Psoas muscle (tissue), 8 donors: Measurements from ENCODE around the gene IER5. TPM values are rescaled to one million over a fixed set of nuclear protein-coding genes. Genes with fewer than 3 reads are reported as not detected.

Experiments used
- ATAC-seq, 4 donors: fragments of 200-7000 bp; cut with Tn5 transposase; one replicate each; pipeline ENCODE4 v1.9.1; 2020; ENCODE audit warnings: moderate library complexity in 3 of 4, mild to moderate bottlenecking in 2 of 4
- DNase-seq, 2 donors: peaks; one replicate each; pipeline ENCODE4 v3.0.0-alpha.2; 2020
- H3K27ac ChIP-seq: fragments of 200-600 bp; one replicate; pipeline ENCODE4 v1.8.0; 2022
- H3K27me3 ChIP-seq, 3 donors: fragments of 200-600 bp in 1 of 3; one replicate each; pipeline versions ENCODE4 v1.6.1 to v1.8.0; 2013 to 2022; ENCODE audit warnings: low read length in 2 of 3, mild to moderate bottlenecking in 2 of 3, moderate library complexity in 1 of 3; ENCODE audit not compliant: insufficient read depth in 3 of 3
- H3K36me3 ChIP-seq, 2 donors: fragments of 200-600 bp in 1 of 2; one replicate each; pipeline versions ENCODE4 v1.6.1 to v1.8.0; 2013 to 2022; ENCODE audit warnings: low read depth in 1 of 2, mild to moderate bottlenecking in 1 of 2, moderate library complexity in 1 of 2; ENCODE audit not compliant: insufficient read depth in 1 of 2
- H3K4me1 ChIP-seq: fragments of 200-600 bp; one replicate; pipeline ENCODE4 v1.8.0; 2022
- H3K4me3 ChIP-seq: fragments of 200-600 bp; one replicate; pipeline ENCODE4 v1.8.0; 2022; ENCODE audit warnings: mild to moderate bottlenecking
- H3K9me3 ChIP-seq: fragments of 200-600 bp; one replicate; pipeline ENCODE4 v1.8.0; 2022
- CTCF ChIP-seq: fragments of 200-600 bp; IDR thresholded peaks from one replicate; pipeline ENCODE4 v1.8.0; 2022; ENCODE audit warnings: antibody characterized with exemption
- WGBS, 3 donors: extraction: QIAGEN DNeasy Blood & Tissue Kit; methylation state at CpG; one replicate each; pipeline versions ENCODE4 v1.1.6 to v1.1.7; 2013; 5-methylcytosine and 5-hydroxymethylcytosine counted together
- intact Hi-C, 2 donors: fragments of 100-400 bp; cut with DNase I; formaldehyde crosslinking; loops; one replicate each; pipeline versions ENCODE4 v1.11.0 to v1.14.2; 2022
- polyA plus RNA-seq, 3 donors: library from polyadenylated mRNA; stranded (reverse); fragments of 200-250 nt; gene quantifications; one replicate each; pipeline ENCODE4 v1.2.3, GENCODE V29; 2013
- total RNA-seq, 4 donors: library from RNA; stranded (reverse); fragmentation: NEBNext Ultra II Directional in 2 of 4; extraction: Animal tissue kit (Norgen Biotek cat#: 25700) in 2 of 4; gene quantifications; one replicate each; pipeline versions ENCODE4 v1.2.1 to v1.2.4, GENCODE V29; 2021 to 2023
- donor health status: healthy with polysubstance abuse.
- donor health status: DM: no; HTN: no; CAD: no; lungs with moderate emphysema.
- donor health status: Bipolar disorder and iron deficiency.
- donor health status: healthy.
- donor health status: DM: yes; HTN: yes; CAD: no.
- donor health status: DM: no; HTN: no; CAD: no.
- donor health status: DM: no; HTN: no; CAD: no.
- donor health status: DM: yes; HTN: yes; CAD: no.

Gene IER5
- total and polyA plus RNA-seq, 7 donors = 19.9 to 110 (median 37.5) TPM

GRCh38 chr1:181127898-181128453 lies 39.5 kb downstream of the IER5 start:
- peaks cover 6% of the 10 kb centered on the region for H3K4me1 ChIP-seq
- no peak for DNase-seq
- no peak overlapping the region for H3K27ac ChIP-seq
- no peak for TF ChIP-seq CTCF
- intact Hi-C loops = no loop called here
- ATAC-seq = peak in 2 of 4 donors; percentile 23
- no peaks in the 10 kb centered on the region for H3K9me3 ChIP-seq
- whole genome bisulfite sequencing, 3 donors = 85 to 92% (median 92%) methylated on average over 5 of the region's 5 CpGs
- H3K4me3 ChIP-seq = no peak overlapping the region
- no peaks in the 10 kb centered on the region for H3K36me3 ChIP-seq
- no peaks in the 10 kb centered on the region for H3K27me3 ChIP-seq

- Histone ChIP-seq H3K4me1 (peaks cover 6% of the 10 kb centered on the region), H3K4me3 (no peak overlapping the region), H3K27me3 (no peaks in the 10 kb centered on the region), H3K36me3 (no peaks in the 10 kb centered on the region), H3K9me3 (no peaks in the 10 kb centered on the region), H3K27ac (no peak overlapping the region)
- intact Hi-C loops = no loop called here
- 51 to 57% (median 53%) methylated on average over 19 of the region's 19 CpGs for WGBS, 3 donors
- no peak for TF ChIP-seq CTCF
- ATAC-seq = peak in 2 of 4 donors; percentile 15 to 21
- DNase-seq = no peak
Observed at GRCh38 chr1:181128592-181129497, 40.3 kb downstream of the IER5 start.

- intact Hi-C loops = no loop called here
- ATAC-seq (no peak), DNase-seq (no peak)
- Histone ChIP-seq H3K36me3 (no peaks in the 10 kb centered on the region), H3K4me1 (peaks cover 11% of the 10 kb centered on the region), H3K27ac (no peak overlapping the region), H3K4me3 (no peak overlapping the region), H3K9me3 (no peaks in the 10 kb centered on the region), H3K27me3 (no peaks in the 10 kb centered on the region)
- TF ChIP-seq CTCF = no peak
- whole genome bisulfite sequencing, 3 donors = 92 to 95% (median 94%) methylated on average over 13 of the region's 13 CpGs
Observed at GRCh38 chr1:181129771-181130606, 41.5 kb downstream of the IER5 start.

GRCh38 chr1:181131255-181131941 lies 42.9 kb downstream of the IER5 start:
- Histone ChIP-seq H3K27ac (no peak overlapping the region), H3K4me3 (no peak overlapping the region), H3K27me3 (no peaks in the 10 kb centered on the region), H3K36me3 (no peaks in the 10 kb centered on the region), H3K4me1 (peaks cover 23% of the 10 kb centered on the region), H3K9me3 (no peaks in the 10 kb centered on the region)
- intact Hi-C loops = no loop called here
- no peak for TF ChIP-seq CTCF
- 80 to 88% (median 86%) methylated on average over 8 of the region's 8 CpGs for WGBS, 3 donors
- no peak for ATAC-seq
- no peak for DNase-seq
